ENCODE results near the gene PHKA1.
"Not testable (repeated sequence)": the region's sequence is repeated elsewhere in the genome, so short reads cannot be mapped to it uniquely, and the experiment has no call there.

Gene PHKA1

DNA sequence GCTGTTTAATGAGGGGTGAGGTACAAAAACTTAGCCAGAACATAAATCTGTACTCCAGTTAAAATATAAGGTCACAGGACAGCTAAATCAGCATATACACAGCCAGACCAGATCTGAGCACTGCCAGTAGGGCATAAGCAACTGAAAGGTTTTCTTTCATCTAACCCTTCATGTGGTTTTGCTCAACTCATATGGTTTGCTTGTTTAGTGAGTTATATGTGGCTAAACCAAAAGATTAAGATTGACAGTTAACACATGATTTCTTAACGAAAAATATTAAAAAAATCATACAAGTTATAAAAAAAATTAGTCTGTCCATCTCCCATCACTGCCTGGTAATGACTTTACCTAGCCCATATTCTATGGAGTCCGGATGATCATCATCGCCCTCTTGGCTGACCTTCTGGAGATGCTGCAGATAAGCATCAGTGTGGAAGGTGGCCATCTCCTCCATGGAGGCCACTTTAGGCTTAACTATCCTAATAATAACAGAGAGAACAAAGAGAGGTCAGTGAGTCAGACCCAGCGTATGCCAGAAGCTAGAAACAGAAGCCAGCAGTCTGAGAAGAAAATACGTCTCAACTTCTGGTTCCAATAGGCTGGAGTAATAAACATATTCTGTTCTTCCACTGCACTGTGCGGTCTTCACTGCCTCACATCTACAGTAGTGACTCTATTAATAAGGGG is 145.6 kb downstream of the PHKA1 start:
- DNase-seq: no peak

DNA sequence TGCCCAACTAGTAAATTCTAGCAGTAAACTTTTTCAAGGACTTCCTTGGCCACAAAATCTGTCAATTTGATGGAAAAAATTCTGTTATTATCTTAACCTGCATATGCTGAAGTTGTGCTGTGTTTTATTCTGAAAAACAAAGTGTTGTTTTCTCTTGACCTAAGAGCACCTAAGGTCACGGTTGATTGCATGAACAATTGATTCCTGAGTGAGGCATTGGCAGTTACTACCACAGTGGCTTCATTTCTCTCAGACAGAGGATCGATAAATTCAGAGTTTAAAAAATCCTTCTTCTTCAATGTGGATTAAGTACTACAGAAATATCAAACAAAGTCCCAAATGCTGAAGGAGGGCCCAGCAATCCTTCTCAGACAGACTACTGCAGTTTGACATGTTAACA is 147.7 kb downstream of the PHKA1 start:
- no peak for DNase-seq

DNA sequence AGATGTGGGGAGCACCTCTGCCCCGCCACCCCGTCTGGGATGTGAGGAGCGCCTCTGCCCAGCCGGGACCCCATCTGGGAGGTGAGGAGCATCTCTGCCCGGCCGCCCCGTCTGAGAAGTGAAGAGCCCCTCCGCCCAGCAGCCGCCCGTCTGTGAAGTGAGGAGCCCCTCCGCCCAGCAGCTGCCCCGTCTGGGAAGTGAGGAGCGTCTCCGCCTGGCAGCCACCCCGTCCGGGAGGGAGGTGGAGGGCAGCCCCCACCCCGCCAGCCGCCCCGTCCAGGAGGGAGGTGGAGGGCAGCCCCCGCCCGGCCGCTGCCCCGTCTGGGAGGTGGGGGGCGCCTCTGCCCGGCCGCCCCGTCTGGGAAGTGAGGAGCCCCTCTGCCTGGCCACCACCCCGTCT is 154.5 kb downstream of the PHKA1 start:
- DNase-seq: not testable (repeated sequence)

GRCh38 chrX:72554448-72555140 is 159.5 kb downstream of the PHKA1 start:
- DNase-seq: no peak

DNA sequence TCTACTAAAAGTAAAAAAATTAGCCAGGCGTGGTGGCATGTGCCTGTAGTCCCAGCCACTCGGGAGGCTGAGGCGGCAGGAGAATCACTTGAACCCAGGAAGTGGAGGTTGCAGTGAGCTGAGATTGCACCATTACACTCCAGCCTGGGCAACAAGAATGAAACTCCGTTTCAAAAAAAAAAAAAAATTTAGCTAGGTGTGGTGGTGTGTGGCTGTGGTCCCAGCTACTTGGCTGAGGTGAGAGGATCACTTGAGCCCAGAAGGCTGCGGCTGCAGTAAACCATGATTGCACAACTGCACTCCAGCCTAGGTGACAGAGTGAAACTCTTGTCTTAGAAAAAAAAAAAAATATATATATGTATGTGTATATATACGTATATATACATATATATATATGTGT is 161.7 kb downstream of the PHKA1 start:
- not testable (repeated sequence) for DNase-seq

DNA sequence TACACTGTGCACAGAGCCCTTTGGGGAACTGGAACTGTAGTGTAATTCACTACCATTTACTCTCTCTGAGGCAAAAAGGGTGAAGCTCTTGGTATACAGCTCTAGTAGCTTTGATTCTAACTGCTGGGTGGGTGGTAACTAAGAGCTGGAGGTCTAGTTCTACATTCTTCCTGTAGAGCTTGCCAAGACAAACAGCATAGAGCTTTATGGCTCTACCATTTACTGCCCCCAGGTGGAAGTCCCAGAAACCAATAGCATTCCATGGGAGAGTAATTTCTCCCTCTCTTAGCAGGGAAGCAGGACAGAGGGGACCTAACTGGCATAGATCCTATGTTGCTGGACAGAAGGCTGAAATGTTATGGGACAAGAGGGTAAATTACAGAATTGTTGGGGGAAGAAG is 168.1 kb downstream of the PHKA1 start:
- DNase-seq: no peak

- peak in 1 of 2 experiments; percentile 6 for DNase-seq
Measured at GRCh38 chrX:72540318-72540717, 173.8 kb downstream of the PHKA1 start.

DNA sequence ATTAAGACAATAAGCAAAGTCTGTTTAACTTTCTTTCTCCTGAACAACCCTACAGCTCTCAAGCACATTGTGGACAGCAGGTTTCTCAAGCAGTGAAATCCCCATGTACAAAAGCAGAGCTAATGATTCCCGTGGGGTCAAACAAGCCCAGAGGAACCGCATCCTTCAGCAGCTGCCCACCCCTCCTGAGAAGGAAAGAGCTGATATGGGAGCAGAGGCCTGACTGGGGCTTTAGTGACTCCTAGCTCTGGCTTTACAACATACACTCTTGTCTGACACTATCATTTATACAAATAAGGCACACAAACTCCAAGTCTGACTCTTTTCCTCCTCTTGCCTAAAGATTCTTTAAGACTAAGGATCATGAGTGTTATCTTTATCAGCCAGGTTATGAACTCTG is 174.3 kb downstream of the PHKA1 start:
- no peak for DNase-seq

- DNase-seq: no peak
Measured at GRCh38 chrX:72536542-72536941, 177.6 kb downstream of the PHKA1 start.

DNA sequence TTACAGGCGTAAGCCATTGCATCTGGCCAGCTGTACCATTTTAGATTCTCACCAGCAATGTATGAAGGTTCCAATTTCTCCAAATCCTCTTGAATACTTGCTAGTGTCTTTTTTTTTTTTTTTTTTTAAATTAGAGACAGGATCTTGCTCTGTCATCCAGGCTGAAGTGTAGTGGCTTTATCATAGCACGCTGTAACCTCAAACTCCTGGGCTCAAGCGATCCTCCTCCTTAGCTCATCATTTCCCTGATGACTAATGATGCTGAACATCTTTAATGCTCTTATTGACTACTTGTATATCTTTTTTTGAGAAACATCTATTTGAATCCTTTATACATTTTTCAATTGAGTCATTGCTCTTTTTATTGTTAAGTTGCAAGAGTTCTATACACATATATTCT is 181.7 kb downstream of the PHKA1 start:
- DNase-seq: no peak
